HCT116 (cell line): ENCODE data around the gene PCNX1. TPM values are rescaled to one million over a fixed set of nuclear protein-coding genes. Genes with fewer than 3 reads are reported as not detected.
"Not testable (repeated sequence)": the region's sequence is repeated elsewhere in the genome, so short reads cannot be mapped to it uniquely, and the experiment has no call there.

Experiments used
- ATAC-seq: fragments of 200-7000 bp; cut with Tn5 transposase; 2 replicates; pipeline ENCODE4 v1.9.1; 2020; ENCODE audit warnings: mild to moderate bottlenecking, moderate library complexity
- BruUV-seq: library from RNA; stranded (reverse); fragments of 400-500 nt; replicated peaks from 2 replicates; lab custom pipeline; 2021; lab: Mats Ljungman, UMichigan
- CTCF ChIA-PET: fragments of 300-600 bp; sonication (Branson Sonifier 250); formaldehyde crosslinking; loops from one replicate; lab custom pipeline; 2021; ENCODE audit warnings: antibody characterized with exemption; lab: Charles Lee
- POLR2A ChIA-PET: fragments of 300-600, 350-600 bp; sonication (Branson Sonifier 250); formaldehyde crosslinking; loops from one replicate; lab custom pipeline; 2021; ENCODE audit warnings: antibody characterized with exemption; lab: Charles Lee
- RAD21 ChIA-PET, 2 experiments: fragments of 300-600 bp; sonication (Branson Sonifier 250); formaldehyde crosslinking; loops; one replicate each; lab custom pipeline; 2023; ENCODE audit warnings: low total read pairs in 2 of 2; ENCODE audit not compliant: uncharacterized antibody in 2 of 2, unreplicated experiment in 2 of 2, low non-redundant PET in 1 of 2; lab: Charles Lee
- DNase-seq: peaks from one replicate; pipeline ENCODE4 v3.0.0-alpha.2; 2010; ENCODE audit warnings: low read depth, low spot score
- H2AFZ ChIP-seq: fragments of 200-600 bp; shearing (Covaris generic), sonication (generic); 2 replicates; pipeline ENCODE4 v1.6.1; 2017; ENCODE audit warnings: low read depth, mixed run types, mixed read lengths, antibody characterized with exemption, low read length; ENCODE audit not compliant: poor library complexity, severe bottlenecking
- H3K27ac ChIP-seq: 2 replicates; pipeline ENCODE4 v1.5.1; 2012; ENCODE audit warnings: low read depth, low read length
- H3K27me3 ChIP-seq: fragments of 200-600 bp; sonication (generic); 2 replicates; pipeline ENCODE4 v1.6.1; 2016; ENCODE audit warnings: mixed run types, low read length, mixed read lengths; ENCODE audit not compliant: insufficient read depth
- H3K36me3 ChIP-seq, 2 experiments: fragments of 200-500 bp in 1 of 2; fragments of 200-600 bp in 1 of 2; sonication (Bioruptor generic) in 1 of 2; sonication (generic) in 1 of 2; 2 replicates each; pipeline versions ENCODE4 v1.5.1 to v1.6.1; 2014 to 2016; ENCODE audit warnings: low read length in 2 of 2, inconsistent platforms in 1 of 2, mixed read lengths in 1 of 2, mixed run types in 1 of 2; ENCODE audit not compliant: insufficient read depth in 2 of 2, control insufficient read depth in 1 of 2
- H3K4me1 ChIP-seq, 2 experiments: fragments of 200-600 bp in 1 of 2; sonication (generic) in 1 of 2; 2 replicates each; pipeline versions ENCODE4 v1.5.1 to v1.6.1; 2012 to 2017; ENCODE audit warnings: low read length in 2 of 2, inconsistent platforms in 1 of 2, mild to moderate bottlenecking in 1 of 2, mixed read lengths in 1 of 2, mixed run types in 1 of 2, moderate library complexity in 1 of 2; ENCODE audit not compliant: insufficient read depth in 2 of 2, control insufficient read depth in 1 of 2
- H3K4me2 ChIP-seq: fragments of 200-600 bp; sonication (generic); 2 replicates; pipeline ENCODE4 v1.6.1; 2017; ENCODE audit warnings: mixed run types, low read length, mixed read lengths
- H3K4me3 ChIP-seq, 2 experiments: fragments of 200-600 bp in 1 of 2; sonication (generic) in 1 of 2; replicated peaks in 1 of 2; 2 replicates each; pipeline ENCODE4 v1.5.1; 2011 to 2016; ENCODE audit warnings: low read length in 2 of 2, control low read depth in 1 of 2, low read depth in 1 of 2, mild to moderate bottlenecking in 1 of 2, mixed read lengths in 1 of 2, mixed run types in 1 of 2
- H3K79me2 ChIP-seq: fragments of 200-600 bp; sonication (generic); 2 replicates; pipeline ENCODE4 v1.6.1; 2017; ENCODE audit warnings: mild to moderate bottlenecking, mixed run types, low read length, moderate library complexity, mixed read lengths; ENCODE audit not compliant: insufficient read depth
- H3K9ac ChIP-seq: fragments of 200-600 bp; sonication (generic); 2 replicates; pipeline ENCODE4 v1.6.1; 2016; ENCODE audit warnings: low read length, mixed read lengths
- H3K9me2 ChIP-seq: fragments of 200-600 bp; sonication (generic), shearing (Covaris generic); 2 replicates; pipeline ENCODE4 v1.6.1; 2017; ENCODE audit warnings: mixed run types, mild to moderate bottlenecking, moderate library complexity; ENCODE audit not compliant: insufficient read depth
- H3K9me3 ChIP-seq, 2 experiments: fragments of 200-500 bp in 1 of 2; fragments of 200-600 bp in 1 of 2; sonication (Bioruptor generic) in 1 of 2; sonication (generic) in 1 of 2; 2 replicates each; pipeline ENCODE4 v1.6.1; 2014 to 2017; ENCODE audit warnings: low read length in 2 of 2, mixed read lengths in 2 of 2, inconsistent platforms in 1 of 2, low read depth in 1 of 2, mild to moderate bottlenecking in 1 of 2, mixed run types in 1 of 2, moderate library complexity in 1 of 2; ENCODE audit not compliant: control insufficient read depth in 1 of 2, insufficient read depth in 1 of 2
- H4K20me1 ChIP-seq: fragments of 200-600 bp; sonication (generic), shearing (Covaris generic); 2 replicates; pipeline ENCODE4 v1.6.1; 2017; ENCODE audit warnings: mixed run types, mild to moderate bottlenecking, moderate library complexity; ENCODE audit not compliant: insufficient read depth
- CEBPB ChIP-seq: IDR thresholded peaks from 2 replicates; pipeline ENCODE4 v1.6.1; 2012; ENCODE audit warnings: low read depth
- FOSL1 ChIP-seq: IDR thresholded peaks from 2 replicates; pipeline ENCODE4 v1.6.1; 2012; ENCODE audit warnings: low read depth
- RAD21 ChIP-seq: IDR thresholded peaks from 2 replicates; pipeline ENCODE4 v1.6.1; 2012; ENCODE audit warnings: low read depth, mild to moderate bottlenecking
- SRF ChIP-seq: IDR thresholded peaks from 2 replicates; pipeline ENCODE4 v1.6.1; 2012; ENCODE audit warnings: low read depth
- TCF7L2 ChIP-seq: IDR thresholded peaks from 2 replicates; pipeline ENCODE4 v1.7.0; 2011; ENCODE audit warnings: borderline replicate concordance, inconsistent platforms; ENCODE audit not compliant: insufficient read depth, insufficient read length; ENCODE audit errors: extremely low read depth
- intact Hi-C: fragments of 100-400 bp; cut with micrococcal nuclease; formaldehyde crosslinking; loops from 2 replicates; pipeline ENCODE4 v1.10.0; 2022
- total RNA-seq: library from RNA; stranded (reverse); gene quantifications from one replicate; pipeline ENCODE4 v1.2.1, GENCODE V29; 2021; ENCODE audit not compliant: unreplicated experiment
- TF ChIP-seq, protein P1 (sequence below), 3 experiments: fragments of 200-600 bp in 1 of 3; sonication (generic) in 1 of 3; IDR thresholded peaks in 2 of 3; conservative IDR thresholded peaks in 1 of 3; 2 replicates each; pipeline ENCODE4 v1.5.1; 2012 to 2017; ENCODE audit warnings: low read depth in 2 of 3, low read length in 2 of 3, antibody characterized with exemption in 1 of 3, borderline replicate concordance in 1 of 3, control low read depth in 1 of 3, mild to moderate bottlenecking in 1 of 3, mixed read lengths in 1 of 3, mixed run types in 1 of 3, moderate library complexity in 1 of 3; ENCODE audit not compliant: insufficient read depth in 1 of 3

Gene PCNX1
- total RNA-seq, 1 experiment from 2014 or later = 52.2 TPM

DNA sequence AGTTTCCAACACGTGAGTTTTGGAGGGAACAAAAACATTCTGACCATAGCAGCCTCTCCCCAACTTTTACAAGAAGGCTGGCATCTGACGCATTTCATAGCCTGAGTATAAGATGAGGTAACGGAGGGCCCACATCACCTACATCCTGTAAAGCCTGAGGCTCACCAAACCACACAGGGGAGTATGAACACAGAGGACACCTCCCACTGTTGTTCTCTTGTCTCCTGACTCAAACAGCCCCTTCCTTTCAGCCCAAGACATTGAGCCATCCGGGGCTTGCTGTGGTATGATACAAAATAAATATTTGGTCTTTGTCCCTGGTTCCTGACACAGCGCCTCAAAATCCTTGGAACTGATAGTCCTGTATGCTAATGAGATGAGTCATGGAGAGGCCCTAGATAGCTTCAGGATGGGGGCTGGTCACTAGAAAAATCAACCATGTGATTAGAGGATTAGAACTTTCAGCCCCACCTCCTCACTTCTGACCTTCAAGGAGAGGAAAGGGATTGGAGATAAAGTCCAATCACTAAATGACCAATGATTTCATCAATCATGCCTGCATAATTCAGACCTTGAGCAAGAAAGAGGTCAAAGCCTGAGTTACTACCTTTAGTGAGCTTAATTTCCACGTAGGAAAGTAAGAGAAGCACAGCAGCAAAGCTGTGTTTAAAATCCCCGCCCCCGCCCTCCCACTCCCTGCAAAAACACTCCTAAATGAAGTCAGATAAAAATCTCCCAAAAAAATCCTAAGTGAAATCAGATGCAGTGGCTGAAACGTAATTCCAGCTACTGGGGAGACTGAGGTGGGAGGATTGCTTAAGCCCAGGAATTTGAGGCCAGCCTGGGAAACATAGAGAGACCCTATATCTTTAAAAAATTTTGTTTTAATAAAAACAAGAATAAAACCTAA is 236.4 kb downstream of the PCNX1 start (continued):
- TF ChIP-seq, protein P1, sequence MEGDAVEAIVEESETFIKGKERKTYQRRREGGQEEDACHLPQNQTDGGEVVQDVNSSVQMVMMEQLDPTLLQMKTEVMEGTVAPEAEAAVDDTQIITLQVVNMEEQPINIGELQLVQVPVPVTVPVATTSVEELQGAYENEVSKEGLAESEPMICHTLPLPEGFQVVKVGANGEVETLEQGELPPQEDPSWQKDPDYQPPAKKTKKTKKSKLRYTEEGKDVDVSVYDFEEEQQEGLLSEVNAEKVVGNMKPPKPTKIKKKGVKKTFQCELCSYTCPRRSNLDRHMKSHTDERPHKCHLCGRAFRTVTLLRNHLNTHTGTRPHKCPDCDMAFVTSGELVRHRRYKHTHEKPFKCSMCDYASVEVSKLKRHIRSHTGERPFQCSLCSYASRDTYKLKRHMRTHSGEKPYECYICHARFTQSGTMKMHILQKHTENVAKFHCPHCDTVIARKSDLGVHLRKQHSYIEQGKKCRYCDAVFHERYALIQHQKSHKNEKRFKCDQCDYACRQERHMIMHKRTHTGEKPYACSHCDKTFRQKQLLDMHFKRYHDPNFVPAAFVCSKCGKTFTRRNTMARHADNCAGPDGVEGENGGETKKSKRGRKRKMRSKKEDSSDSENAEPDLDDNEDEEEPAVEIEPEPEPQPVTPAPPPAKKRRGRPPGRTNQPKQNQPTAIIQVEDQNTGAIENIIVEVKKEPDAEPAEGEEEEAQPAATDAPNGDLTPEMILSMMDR (IDR thresholded peaks at IDR 0.05 in 2 of 3, conservative IDR thresholded peaks at IDR 0.05 in 1 of 3; ENCODE audit: borderline replicate concordance in 1 of 3, insufficient read depth in 1 of 3, low read depth in 2 of 3, low read length in 2 of 3) = no peak
- TF ChIP-seq TCF7L2 (no peak), FOSL1 (no peak), SRF (no peak), CEBPB (no peak)

DNA sequence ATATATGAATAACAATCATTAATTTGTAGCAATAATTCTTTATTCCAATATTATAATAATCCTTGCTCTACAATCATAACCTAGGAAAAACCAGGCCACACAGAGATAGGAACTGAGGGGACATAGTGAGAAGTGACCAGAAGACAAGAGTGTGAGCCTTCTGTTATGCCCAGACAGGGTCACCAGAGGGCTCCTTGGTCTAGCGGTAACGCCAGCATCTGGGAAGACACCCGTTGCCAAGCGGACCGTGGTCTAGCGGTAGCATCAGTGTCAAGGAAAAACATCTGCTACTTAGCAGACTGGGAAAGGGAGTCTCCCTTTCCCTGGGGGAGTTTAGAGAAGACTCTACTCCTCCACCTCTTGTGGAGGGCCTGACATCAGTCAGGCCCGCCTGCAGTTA is 240.1 kb downstream of the PCNX1 start:
- H3K79me2 ChIP-seq, H3K4me2 ChIP-seq, H2AFZ ChIP-seq, H3K9ac ChIP-seq, ATAC-seq, H3K9me3 ChIP-seq, RAD21 ChIA-PET, DNase-seq, H3K4me3 ChIP-seq, BruUV-seq, H4K20me1 ChIP-seq, H3K36me3 ChIP-seq, intact Hi-C loops, H3K9me2 ChIP-seq, POLR2A ChIA-PET, CTCF ChIA-PET, H3K4me1 ChIP-seq, H3K27ac ChIP-seq, H3K27me3 ChIP-seq: not testable (repeated sequence)
- peak; percentile 38; the same call in 1 of the 2 replicates for TF ChIP-seq RAD21
- TF ChIP-seq, protein P1 (IDR thresholded peaks at IDR 0.05 in 2 of 3, conservative IDR thresholded peaks at IDR 0.05 in 1 of 3; ENCODE audit: borderline replicate concordance in 1 of 3, insufficient read depth in 1 of 3, low read depth in 2 of 3, low read length in 2 of 3) = 0 out of 6 replicates have a peak, but pooled peaks of 1 of the 3 experiments have one; percentile 8
